Right ventricle myocardium inferior (tissue), 1 donor: Measurements from ENCODE around the gene AHRR. TPM values are rescaled to one million over a fixed set of nuclear protein-coding genes. Genes with fewer than 3 reads are reported as not detected.
"Not testable (repeated sequence)": the region's sequence is repeated elsewhere in the genome, so short reads cannot be mapped to it uniquely, and the experiment has no call there.

Experiments
- ATAC-seq: fragments of 200-7000 bp; cut with Tn5 transposase; one replicate; pipeline ENCODE4 v1.9.1; 2020; ENCODE audit warnings: mild to moderate bottlenecking, moderate library complexity
- DNase-seq: peaks from one replicate; pipeline ENCODE4 v3.0.0; 2021; ENCODE audit errors: missing footprints
- intact Hi-C: fragments of 100-400 bp; cut with DNase I; formaldehyde crosslinking; loops from one replicate; pipeline ENCODE4 v1.11.0; 2022
- total RNA-seq: library from RNA; stranded (reverse); fragmentation: NEBNext Ultra II Directional; extraction: Animal tissue kit (Norgen Biotek cat#: 25700); gene quantifications from one replicate; pipeline ENCODE4 v1.2.1, GENCODE V29; 2021
- donor health status: DM: no; HTN: yes; CAD: no; lungs with severe emphysema.

Gene AHRR
- total RNA-seq, 1 donor from 2014 or later = 2.1 TPM

DNA sequence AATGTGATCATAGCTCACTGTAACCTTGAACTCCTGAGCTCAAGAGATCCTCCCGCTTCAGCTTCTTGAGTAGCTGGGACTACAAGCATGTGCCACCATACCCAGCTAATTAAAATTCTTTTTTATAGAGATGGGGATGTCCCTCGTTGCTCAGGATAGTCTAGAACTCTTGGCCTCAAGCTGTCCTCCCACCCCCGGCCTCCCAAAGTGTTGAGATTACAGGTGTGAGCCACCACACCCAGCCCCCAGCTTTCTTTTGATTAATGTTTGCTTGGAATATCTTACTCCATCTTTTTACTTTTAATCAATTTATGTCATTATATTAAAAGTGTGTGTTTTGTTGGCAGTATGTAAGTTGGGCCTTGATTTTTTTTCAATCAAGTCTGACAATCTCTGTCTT lies 62.1 kb downstream of the AHRR start:
- ATAC-seq (no peak), DNase-seq (no peak)
- intact Hi-C loops = no loop called here

DNA sequence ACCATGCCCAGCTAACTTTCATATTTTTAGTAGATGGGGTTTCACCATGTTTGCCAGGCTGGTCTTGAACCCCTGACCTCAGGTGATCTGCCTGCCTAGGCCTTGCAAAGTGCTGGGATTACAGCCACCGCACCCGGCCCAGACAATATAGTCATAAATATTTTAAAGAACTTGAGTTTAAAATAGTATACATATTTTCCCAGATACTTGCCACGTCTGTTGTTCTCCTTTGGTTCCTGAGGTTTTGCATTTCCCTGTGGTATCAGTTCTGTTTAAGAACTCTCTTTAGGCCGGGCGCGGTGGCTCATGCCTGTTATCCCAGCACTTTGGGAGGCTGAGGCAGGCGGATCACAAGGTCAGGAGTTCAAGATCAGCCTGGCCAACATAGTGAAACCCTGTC lies 63.1 kb downstream of the AHRR start:
- ATAC-seq, intact Hi-C loops: not testable (repeated sequence)
- peak; percentile 39 for DNase-seq

DNA sequence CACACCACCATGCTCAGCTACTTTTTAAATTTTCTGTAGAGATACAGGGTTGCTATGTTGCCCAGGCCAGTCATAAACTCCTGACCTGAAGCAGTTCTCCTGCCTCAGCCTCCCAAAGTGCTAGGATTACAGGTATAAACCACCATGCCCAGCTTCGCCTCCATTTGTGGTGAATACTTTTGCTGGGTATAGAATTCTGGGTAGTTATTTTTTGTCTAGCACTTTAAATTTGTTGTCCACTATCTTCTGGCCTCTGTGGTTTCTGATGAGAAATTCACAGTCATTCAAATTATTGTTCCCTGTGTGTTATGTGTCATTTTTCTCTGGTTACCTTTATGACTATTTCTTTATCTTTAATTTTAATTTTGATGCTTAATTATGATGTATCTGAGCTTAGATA lies 63.8 kb downstream of the AHRR start:
- intact Hi-C loops = no loop called here
- ATAC-seq (no peak), DNase-seq (no peak)

DNA sequence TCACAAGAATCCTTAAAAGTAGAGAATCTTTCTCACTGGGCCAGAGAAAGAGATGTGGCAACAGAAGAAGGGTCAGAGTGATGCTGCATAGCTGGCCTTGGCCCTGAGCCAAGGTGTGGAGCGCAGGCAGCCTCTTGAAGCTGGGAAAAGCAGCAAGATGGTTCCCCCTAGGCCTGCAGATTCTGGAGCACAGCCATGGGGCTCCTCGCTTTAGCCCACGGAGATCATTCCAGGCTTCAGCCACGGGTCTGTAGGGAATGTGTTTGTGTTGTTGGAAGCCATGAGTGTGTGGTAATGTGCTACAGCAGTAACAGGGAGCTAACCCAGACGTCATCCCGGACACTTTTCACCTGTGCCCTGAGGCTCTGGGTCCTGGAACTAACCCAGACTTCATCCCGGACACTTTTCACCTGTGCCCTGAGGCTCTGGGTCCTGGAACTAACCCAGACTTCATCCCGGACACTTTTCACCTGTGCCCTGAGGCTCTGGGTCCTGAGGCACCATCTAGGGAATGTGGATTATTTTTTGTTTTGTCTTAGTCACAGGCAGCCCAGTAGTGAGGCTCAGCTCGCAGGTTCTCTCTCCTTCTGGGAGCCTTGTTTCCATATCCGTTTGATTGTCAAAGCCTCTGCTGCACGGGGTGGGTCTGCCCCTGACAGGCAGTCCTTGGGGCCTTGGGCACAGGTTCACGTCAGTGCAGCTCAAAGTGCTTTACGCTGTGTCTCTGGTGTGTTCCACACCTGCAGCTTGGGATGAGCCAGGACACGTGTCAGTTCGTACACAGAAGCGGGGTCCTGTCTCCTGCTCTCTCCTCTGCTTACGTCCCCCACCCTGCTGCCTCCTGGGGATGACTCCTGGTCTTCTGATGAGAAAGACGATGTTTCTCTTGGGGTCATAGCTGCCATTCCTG lies 65.2 kb downstream of the AHRR start:
- intact Hi-C loops = no loop called here
- DNase-seq = peak; percentile 51
- ATAC-seq = no peak

DNA sequence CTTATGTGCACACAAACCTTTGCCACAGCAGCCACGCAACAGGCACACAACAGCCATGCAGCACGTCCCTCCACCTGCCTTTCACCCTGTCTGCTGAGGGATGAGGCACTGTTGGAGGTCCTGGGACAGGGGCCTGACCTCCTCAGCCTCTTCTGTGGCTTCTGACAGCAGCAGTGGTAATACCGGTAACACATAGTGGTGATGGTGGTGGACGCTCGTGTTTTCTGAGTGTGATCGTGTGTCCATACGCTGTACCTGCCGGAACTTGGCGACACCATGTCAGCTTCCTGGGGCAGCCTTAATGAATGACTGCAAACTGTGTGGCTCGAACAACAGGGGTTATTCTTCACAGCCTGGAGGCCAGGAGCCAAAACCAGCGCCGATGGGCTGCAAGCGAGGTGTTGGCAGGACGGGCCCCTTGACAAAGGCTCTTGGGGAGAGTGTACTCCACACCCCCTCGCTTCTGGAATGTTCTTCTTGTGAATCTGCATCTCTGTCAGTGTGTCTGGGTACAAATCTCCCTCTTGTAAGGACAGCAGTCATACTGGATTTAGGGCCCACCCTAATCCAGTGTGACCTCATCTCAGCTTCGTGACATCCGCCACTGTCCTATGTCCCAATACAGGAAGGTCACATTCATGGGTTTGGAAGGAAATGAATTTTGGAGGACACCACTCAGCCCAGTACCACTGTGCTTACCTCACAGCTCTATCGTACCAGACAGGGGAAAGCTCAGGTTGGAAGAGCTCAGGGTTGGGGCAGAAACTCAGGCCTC lies 66.2 kb downstream of the AHRR start:
- ATAC-seq = no peak

DNA sequence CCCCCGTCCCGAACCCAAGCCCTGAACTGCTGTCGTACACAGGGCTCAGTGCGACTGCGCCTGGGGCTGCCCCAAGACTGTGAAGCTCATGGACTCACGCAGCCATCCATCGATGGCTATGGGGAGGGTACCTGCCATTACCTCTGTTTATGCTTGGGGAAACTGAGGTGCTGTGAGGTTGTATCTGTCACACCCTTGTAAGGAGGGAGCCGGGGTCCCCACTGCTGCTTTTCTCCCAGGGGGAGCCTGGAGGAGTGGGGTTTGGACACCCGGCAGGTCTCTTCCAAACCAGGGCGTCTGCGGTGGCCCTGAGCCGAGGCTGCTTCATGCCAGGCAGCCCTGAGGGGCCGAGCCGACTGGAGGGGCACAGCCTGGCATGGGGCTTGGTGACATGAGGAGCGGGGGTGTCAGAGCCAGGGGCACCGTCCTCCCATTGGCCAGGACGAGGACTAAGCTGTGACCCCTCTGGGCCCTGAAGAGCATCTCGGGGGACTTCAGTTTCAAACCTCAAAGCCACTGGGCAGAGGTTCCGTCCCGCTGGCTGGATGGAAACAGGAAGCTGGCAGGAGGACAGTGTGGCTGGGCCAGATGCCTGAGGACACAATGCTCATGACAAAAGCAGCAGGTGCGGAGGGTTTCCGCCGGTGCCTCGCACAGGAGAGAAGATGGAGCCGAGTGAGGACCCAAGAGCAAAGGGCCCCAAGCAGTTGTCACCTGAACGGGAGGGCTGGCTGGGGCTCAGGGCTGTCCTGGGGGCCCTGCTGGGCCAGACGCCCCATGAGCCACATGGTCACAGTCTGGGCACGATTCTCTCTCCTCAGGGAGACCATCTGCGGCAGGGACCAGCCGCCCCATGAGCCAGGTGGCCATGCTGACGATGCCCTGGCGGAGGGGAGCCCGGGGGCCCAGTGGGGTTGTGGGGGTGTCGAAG lies 67.0 kb downstream of the AHRR start:
- no peak for ATAC-seq
- DNase-seq = peak; percentile 39
- intact Hi-C loops = no loop called here

More for the DNA sequence above, 66.2 kb downstream of the AHRR start:
- peak; percentile 9 for DNase-seq
- intact Hi-C loops = no loop called here

DNA sequence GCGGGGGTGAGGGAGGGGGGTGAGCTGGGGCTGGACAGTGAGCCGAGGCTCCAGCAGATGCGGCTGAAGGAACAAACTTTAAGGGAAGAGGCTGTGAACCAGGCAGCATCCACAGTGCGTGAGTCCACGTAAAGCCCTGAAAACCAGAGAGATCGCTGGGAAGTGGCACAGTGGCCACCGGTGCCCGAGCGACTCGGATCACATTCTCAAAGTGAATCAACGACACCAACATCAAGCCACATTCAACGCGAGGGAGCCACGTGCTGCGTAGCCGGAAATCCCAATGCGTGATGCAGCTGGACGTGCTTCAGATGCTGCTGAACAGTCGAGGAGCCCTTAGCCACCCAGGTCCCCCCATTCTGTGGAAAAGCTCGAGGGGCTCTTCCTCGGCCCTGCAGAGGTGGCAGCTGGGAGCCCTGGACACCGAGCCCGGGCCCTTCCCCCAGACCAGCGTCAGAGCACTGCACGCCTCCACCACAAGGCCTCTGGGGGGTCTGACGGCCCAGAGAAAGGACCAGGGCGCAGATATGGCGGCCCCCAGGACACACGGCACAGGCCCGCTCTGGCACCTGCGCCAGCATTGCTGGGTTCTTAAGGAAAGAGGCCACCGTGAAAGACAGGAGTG lies 67.8 kb downstream of the AHRR start:
- ATAC-seq (no peak), DNase-seq (peak; percentile 54)
- intact Hi-C loops = no loop called here

DNA sequence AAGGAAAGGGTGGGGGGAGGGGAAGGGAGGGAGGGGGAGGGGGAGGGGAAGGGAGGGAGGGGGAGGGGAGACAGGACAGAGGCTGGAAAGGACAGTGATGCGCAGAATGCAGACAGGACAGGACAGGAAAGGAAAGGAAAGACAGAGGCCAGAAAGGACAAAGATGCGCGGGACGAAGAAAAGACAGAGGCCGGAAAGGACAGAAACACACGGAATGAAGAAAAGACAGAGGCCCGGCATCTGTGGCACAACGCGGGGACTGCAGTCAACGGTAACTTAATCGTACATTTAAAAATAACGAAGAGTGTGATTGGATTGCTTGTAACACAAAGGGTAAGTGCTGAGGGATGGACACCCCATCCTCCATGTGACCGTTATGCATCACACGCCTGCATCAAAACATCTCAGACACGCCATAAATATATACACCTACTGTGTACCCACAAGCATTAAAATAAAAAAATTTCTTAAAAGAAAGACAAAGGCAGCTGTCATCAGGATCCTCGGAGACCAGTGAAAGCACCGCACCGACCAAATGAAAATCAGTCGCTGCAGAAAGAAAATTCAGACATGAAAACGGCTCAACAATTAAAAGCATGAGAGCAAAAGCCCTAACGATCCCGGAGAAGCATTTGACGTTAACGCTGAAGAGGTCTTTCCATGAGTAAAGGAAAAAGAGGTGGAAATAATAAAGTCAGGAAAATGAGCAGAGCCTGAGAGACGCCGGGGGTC lies 68.5 kb downstream of the AHRR start:
- intact Hi-C loops = no loop called here
- DNase-seq (no peak), ATAC-seq (no peak)

DNA sequence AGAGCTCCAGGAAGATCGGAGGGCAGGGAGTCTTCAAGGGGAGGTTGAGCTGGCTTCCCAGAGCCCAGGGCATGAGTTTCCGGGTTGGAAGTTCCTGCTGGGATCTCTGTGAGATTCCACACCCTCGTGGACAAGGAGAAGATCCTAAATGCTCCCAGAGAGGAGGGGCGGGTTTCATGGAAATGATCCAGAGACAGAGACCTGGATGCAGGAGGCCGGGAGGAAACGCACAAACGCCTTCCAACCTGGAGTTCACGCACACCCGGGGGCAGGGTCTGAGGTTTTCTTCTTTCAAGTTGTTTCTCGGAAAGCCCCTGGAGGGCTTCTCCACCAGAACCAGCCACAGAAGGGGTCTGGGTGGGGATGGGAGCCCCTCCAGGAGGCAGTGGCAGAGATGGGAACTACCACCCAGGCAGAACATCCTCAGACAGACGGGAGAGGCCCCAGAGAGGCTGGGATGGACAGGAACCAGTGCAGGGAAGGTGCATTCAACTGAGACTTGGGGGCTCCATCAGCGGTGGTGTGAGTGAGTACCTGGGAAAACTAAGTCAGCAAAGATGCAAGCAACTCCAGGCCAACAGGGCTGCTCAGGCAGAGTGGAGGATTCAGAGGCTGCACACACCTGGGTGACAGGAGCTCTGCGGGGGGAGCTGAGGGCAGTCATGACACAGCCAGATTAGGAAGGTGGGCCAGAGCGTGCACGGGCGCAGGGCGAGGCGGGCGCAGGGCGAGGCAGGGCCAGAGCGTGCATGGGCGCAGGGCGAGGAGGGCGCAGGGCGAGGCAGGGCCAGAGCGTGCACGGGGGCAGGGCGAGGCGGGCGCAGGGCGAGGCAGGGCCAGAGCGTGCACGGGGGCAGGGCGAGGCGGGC lies 69.3 kb downstream of the AHRR start:
- ATAC-seq (no peak), DNase-seq (peak; percentile 53)
- intact Hi-C loops = no loop called here

DNA sequence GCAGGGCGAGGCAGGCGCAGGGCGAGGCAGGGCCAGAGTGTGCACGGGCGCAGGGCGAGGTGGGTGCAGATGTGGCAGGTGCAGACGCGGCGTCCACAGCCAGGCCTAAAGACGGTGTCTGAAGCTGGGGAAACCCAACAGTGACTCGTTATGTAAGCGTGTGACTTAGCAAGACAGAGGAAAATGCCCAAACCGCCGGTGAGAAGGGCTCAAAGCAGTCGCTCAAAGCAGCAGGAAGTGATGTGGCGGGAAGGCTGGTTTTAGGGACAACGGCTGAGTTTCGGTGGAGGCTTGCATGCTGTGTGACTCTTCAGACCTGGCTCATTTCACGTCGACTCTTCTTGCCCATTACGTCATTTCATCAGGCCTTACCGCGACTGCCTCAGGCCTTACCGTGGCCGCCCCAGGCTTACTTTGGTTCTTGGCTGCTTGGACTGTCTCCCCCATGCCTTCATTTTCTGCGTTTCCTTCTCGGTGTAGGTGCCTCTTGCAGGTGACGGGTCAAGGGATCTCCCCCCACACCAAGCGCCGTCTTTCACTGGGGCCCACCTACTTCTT lies 71.0 kb downstream of the AHRR start:
- intact Hi-C loops = no loop called here
- no peak for ATAC-seq
- DNase-seq = peak; percentile 53

DNA sequence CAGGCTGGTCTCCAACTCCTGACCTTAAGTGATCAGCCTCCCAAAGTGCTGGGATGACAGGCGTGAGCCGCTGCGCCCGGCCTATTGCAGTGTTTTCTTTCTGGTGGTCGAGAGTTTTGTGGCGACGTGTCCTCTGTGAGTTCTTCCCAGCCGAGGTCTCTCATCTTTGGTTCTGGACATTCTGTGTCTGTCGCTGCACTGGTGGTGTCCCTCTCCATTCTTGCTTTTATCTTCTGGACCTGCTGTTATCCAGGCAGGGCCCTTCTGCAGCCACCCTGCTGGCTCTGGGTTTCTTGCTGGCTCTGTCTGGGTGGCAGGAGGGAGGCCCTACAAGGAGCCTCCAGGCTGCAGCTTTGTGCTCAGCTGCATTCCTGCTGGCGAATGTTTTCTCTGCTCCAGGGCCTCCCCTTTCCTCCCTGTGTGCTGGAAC lies 72.3 kb downstream of the AHRR start:
- intact Hi-C loops = no loop called here
- ATAC-seq (no peak), DNase-seq (peak; percentile 25)

DNA sequence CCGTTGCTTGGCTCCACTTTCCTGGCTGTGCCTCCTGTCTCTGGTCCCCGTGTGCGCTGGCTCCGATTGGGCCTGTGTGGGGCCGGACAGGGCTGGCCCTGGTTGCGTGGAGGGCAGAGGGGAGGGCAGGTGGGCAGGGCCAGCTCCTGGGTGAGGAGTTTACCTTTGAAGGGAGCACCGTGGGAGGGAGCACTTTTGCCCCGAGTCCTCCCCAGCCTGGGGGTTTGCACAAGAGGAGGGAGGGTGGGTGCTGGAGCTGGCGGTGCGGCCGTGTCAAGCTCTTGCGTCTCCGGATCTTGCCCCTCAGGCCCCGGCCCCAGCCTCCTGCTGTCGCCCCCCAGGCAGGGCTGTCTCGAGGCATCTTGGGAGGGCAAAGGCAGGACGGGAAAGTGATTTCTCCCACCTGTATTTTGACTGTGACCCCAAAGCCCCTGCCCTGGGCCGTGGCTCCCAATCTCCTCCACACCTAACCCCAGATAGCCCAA lies 73.2 kb downstream of the AHRR start:
- intact Hi-C loops = no loop called here
- ATAC-seq (no peak), DNase-seq (peak; percentile 56)

DNA sequence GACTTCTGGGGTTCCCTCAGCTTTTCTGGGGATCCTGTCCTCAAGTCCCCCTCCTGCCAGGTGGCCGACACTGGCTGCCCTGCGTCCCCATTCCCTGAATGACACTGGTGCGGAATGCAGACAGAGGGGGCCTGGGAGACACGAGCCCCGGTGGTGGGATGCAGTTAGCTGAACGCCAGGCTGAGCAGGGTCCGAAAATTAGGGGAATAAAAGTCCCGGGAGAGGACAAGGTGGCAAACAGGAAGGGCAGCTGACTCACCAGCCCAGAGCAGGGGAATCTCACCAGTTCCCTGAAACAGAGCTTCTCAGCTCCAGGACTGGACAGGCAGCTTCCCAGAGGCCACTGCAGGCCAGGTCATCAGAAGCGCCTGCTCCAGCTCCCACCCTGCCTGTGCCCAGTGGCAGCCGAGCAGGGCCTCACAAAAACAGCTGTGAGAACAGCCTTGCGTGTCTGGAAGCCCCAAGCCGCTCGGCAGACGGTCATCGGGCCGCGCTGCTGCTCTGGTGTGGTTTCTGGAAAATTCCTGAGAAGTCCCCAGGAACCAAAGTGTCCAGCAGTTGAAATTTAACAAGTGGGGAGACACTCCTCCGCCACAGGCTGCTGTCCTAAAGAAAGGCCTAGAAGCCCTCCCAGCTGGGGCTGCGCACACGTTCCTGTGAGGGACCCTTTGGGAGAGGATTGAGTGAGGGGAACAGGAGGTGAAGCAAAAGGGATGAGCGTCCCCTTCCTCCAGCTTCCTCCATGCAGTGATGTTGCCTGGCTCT lies 73.8 kb downstream of the AHRR start:
- peak; percentile 43 for DNase-seq
- ATAC-seq = no peak
- intact Hi-C loops = no loop called here

DNA sequence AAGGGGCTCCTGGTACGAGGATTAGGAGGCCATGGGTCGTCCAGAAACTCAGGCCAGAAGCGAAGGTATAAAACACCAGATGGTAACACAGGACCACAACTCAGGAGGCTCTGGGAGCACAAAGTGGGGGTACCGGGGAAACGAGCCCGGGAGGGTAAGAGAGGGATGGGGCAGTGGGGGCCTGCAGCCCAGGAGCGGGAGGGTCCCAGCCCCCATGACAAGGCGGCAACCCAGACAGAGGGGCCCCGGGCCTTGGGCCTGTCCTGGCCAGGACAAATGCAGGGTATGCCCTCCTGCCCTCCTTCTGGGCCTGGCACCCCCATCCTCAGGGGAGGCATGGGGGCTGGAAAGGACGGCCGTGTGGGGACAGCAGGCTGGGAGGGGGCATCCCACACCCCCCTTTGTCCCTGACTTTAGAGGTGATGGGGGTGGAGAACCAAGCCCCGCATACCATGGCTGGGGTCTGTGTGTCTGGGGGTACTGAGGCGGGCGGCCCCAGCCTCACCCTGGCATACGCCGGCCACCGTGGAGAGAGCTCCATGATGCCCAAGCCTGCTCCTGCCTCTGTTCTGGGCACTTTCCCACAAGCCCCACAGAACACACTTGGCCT lies 74.5 kb downstream of the AHRR start:
- DNase-seq = peak; percentile 45
- no peak for ATAC-seq
- intact Hi-C loops = no loop called here

DNA sequence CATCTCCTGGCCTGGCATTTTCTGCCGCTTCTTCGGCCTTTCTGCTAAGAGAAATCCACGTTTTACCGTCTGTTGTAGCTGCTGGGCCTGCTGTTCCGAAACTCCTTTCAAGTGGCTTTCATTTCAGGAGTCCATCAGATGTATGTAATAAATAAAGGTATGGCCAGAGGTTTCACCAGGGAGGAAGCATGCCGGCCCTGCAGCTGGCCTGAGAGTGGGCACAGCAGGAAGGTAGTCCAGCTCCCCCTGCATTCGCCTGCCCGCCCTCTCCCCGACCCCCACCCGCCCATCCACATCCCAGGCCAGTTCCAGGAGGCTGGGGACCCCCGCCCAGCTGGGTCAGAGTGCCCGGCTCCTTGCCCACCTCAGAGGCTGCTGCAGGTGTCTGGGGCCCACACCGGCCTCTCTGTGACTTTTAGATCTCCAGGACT lies 75.0 kb downstream of the AHRR start:
- intact Hi-C loops = no loop called here
- no peak for ATAC-seq
- DNase-seq = peak; percentile 7
